GM12891 (cell line): ENCODE measurements around the gene PARM1.

Experiments
- PAX5 ChIP-seq: IDR thresholded peaks from 2 replicates; pipeline ENCODE4 v1.6.1; 2011; ENCODE audit warnings: low read length, moderate library complexity, mild to moderate bottlenecking; ENCODE audit not compliant: insufficient read depth, severe bottlenecking
- POLR2A ChIP-seq: IDR thresholded peaks from 2 replicates; pipeline ENCODE4 v1.6.1; 2011; ENCODE audit warnings: low read depth, low read length, control low read depth
- POLR2AphosphoS5 ChIP-seq: IDR thresholded peaks from 2 replicates; pipeline ENCODE4 v1.6.1; 2011; ENCODE audit warnings: low read depth, low read length, control low read depth
- POU2F2 ChIP-seq: IDR thresholded peaks from 2 replicates; pipeline ENCODE4 v1.6.1; 2011; ENCODE audit warnings: low read depth, mild to moderate bottlenecking, control low read depth, low read length, moderate library complexity
- SPI1 ChIP-seq: IDR thresholded peaks from 2 replicates; pipeline ENCODE4 v1.6.1; 2011; ENCODE audit warnings: low read depth, low read length, control low read depth
- TAF1 ChIP-seq: IDR thresholded peaks from 2 replicates; pipeline ENCODE4 v1.6.1; 2011; ENCODE audit warnings: low read depth, low read length, control low read depth

DNA sequence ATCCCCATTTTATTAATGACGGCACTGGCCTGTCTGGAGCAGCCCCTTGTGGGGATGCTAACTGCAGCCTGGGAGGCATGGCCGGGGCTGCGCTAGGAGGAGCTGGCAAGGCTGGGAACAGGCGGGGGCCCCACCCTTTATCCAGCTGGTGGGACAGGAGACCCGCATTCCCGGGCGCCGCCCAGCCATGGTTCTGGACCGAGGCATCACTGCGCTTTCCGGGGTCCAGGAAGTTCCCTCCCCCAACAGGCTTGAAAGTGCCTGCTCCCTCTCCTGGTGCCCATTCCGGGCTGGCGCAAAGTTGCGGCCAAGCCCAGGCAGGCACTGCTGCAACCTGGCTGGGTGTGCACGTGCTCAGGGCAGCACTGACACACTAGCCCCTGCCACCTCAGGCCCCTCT is 124.5 kb downstream of the PARM1 start:
- TF ChIP-seq POLR2A = no peak
- TF ChIP-seq POLR2AphosphoS5 = no peak
- TF ChIP-seq POU2F2 = no peak
- no peak for TF ChIP-seq TAF1
- no peak for TF ChIP-seq SPI1
- no peak for TF ChIP-seq PAX5
